Measurements from ENCODE around the gene GLB1L3. TPM values are rescaled to one million over a fixed set of nuclear protein-coding genes. Genes with fewer than 3 reads are reported as not detected.

Gene GLB1L3
- total and polyA plus RNA-seq, 2 donors (not counting 3 experiments of a cell fraction or from before 2014, with no cell fraction given): not detected

- Histone ChIP-seq H3K9me1 (replicated peaks; ENCODE audit: control insufficient read depth, extremely low read depth, insufficient read depth, low read length) (no peaks in the 10 kb centered on the region), H3K27me3 (ENCODE audit: control insufficient read depth in 2 of 2, insufficient read depth in 2 of 2, low read length in 2 of 2) (peaks cover 51 to 73% of the 10 kb centered on the region in 2 experiments), H3K9ac (replicated peaks; ENCODE audit: extremely low read depth, insufficient read depth, low read length) (no peak overlapping the region), H4K20me1 (replicated peaks; ENCODE audit: control insufficient read depth, extremely low read depth, insufficient read depth, low read length) (no peaks in the 10 kb centered on the region), H3K27ac (ENCODE audit: insufficient read depth, low read depth, low read length) (no peak overlapping the region), H3K4me3 (replicated peaks in 1 of 3; ENCODE audit: insufficient read depth in 1 of 3, low read depth in 1 of 3, low read length in 3 of 3) (no peak overlapping the region), H3K79me2 (ENCODE audit: control insufficient read depth, insufficient read depth, low read length) (no peaks in the 10 kb centered on the region), H3K36me3 (ENCODE audit: control insufficient read depth in 2 of 2, extremely low read depth in 1 of 2, insufficient read depth in 2 of 2, low read length in 2 of 2) (no peaks in the 10 kb centered on the region), H3K9me3 (replicated peaks; ENCODE audit: control insufficient read depth, insufficient read depth, low read length) (no peaks in the 10 kb centered on the region), H3K4me1 (ENCODE audit: control insufficient read depth, extremely low read depth, insufficient read depth, low read length) (peaks cover 2% of the 10 kb centered on the region), H3K4me2 (ENCODE audit: insufficient read depth, low read length) (no peak overlapping the region), H2AFZ (ENCODE audit: low read depth, low read length) (no peak overlapping the region)
- intact Hi-C loops (cut with micrococcal nuclease) (no loop called here), dilution Hi-C loops (cut with MboI; ENCODE audit: extremely low pct_ligation_motif_present, low sequenced_read_pairs) (no loop called here)
- DNase-seq (ENCODE audit: low read depth, low spot score): no peak
- ChIA-PET CTCF (interaction anchor here (1.9 kb wide), 1 partner anchor 13 kb away, joined by 6 read pairs; no protein-coding TSS in a partner anchor), POLR2A (no interaction called here)
- TF ChIP-seq MYC (IDR thresholded peaks at IDR 0.05; ENCODE audit: low read depth, low read length) (no peak), GATA2 (IDR thresholded peaks at IDR 0.05; ENCODE audit: insufficient read depth, insufficient read length, low read depth, low read length) (no peak), POLR2AphosphoS5 (IDR thresholded peaks at IDR 0.05; ENCODE audit: insufficient read depth, low read depth, low read length) (no peak), POLR2A (IDR thresholded peaks at IDR 0.05; ENCODE audit: low read depth, low read length) (no peak), CTCF (IDR thresholded peaks at IDR 0.05; ENCODE audit: extremely low read depth in 1 of 2, insufficient read depth in 1 of 2, low read depth in 1 of 2, low read length in 2 of 2) (no peak), JUN (IDR thresholded peaks at IDR 0.05; ENCODE audit: borderline replicate concordance, insufficient read depth, insufficient read length, low read depth) (no peak), MAX (IDR thresholded peaks at IDR 0.05; ENCODE audit: insufficient read depth, insufficient read length) (no peak), EZH2 (IDR thresholded peaks at IDR 0.05; ENCODE audit: borderline replicate concordance, low read depth, low read length, severe bottlenecking) (no peak), FOS (IDR thresholded peaks at IDR 0.05; ENCODE audit: borderline replicate concordance, insufficient read depth, low read length) (no peak)
- FAIRE-seq: no peak
- no TSS peak for BruUV-seq (replicated peaks)
Measured at GRCh38 chr11:134275188-134275533, 1.0 kb upstream of the GLB1L3 start.
